Neural crest cell (in vitro differentiated cells): ENCODE data around the gene CDC123. TPM values are rescaled to one million over a fixed set of nuclear protein-coding genes. Genes with fewer than 3 reads are reported as not detected.
"Not testable (repeated sequence)": the region's sequence is repeated elsewhere in the genome, so short reads cannot be mapped to it uniquely, and the experiment has no call there.

ENCODE experiments used
- DNase-seq: peaks from one replicate; pipeline ENCODE4 v3.0.0; 2021; ENCODE audit warnings: low read depth, mixed read lengths, low spot score
- H3K27ac Mint-ChIP-seq: one replicate; pipeline ENCODE4 v1.8.0; 2021; ENCODE audit warnings: mild to moderate bottlenecking, mixed read lengths; ENCODE audit not compliant: unreplicated experiment
- H3K27me3 Mint-ChIP-seq: 2 replicates; pipeline ENCODE4 v1.8.0; 2021; ENCODE audit warnings: low read depth, mild to moderate bottlenecking, mixed read lengths
- H3K36me3 Mint-ChIP-seq: 2 replicates; pipeline ENCODE4 v1.8.0; 2021; ENCODE audit warnings: low read depth, mild to moderate bottlenecking, mixed read lengths
- H3K4me1 Mint-ChIP-seq: 2 replicates; pipeline ENCODE4 v1.8.0; 2021; ENCODE audit warnings: mixed read lengths
- H3K4me3 Mint-ChIP-seq: one replicate; pipeline ENCODE4 v1.8.0; 2021; ENCODE audit warnings: mild to moderate bottlenecking, mixed read lengths
- H3K9me3 Mint-ChIP-seq: 2 replicates; pipeline ENCODE4 v1.8.0; 2021; ENCODE audit warnings: mixed read lengths
- CTCF ChIP-seq: fragments of 200-600 bp; sonication (generic); conservative IDR thresholded peaks from 2 replicates; pipeline ENCODE4 v1.5.0; 2021; ENCODE audit warnings: antibody characterized with exemption, mild to moderate bottlenecking
- total RNA-seq: library from RNA; stranded (reverse); gene quantifications from 2 replicates; pipeline ENCODE4 v1.2.1, GENCODE V29; 2021

Gene CDC123
- total RNA-seq, 1 donor from 2014 or later, result 111 TPM

- H3K4me3 Mint-ChIP-seq, result no peak overlapping the region
- DNase-seq, result no peak
- no peaks in the 10 kb centered on the region for H3K9me3 Mint-ChIP-seq
- no peaks in the 10 kb centered on the region for H3K4me1 Mint-ChIP-seq
- no peak for TF ChIP-seq CTCF
- H3K36me3 Mint-ChIP-seq, result peaks cover 8% of the 10 kb centered on the region
- no peak overlapping the region for H3K27ac Mint-ChIP-seq
- no peaks in the 10 kb centered on the region for H3K27me3 Mint-ChIP-seq
Observed at GRCh38 chr10:12237265-12238220, 41.6 kb downstream of the CDC123 start.

- H3K9me3 Mint-ChIP-seq, result no peaks in the 10 kb centered on the region
- no peak overlapping the region for H3K27ac Mint-ChIP-seq
Observed at GRCh38 chr10:12238821-12239220, 42.8 kb downstream of the CDC123 start.

GRCh38 chr10:12241810-12242529, 46.0 kb downstream of the CDC123 start:
- no peaks in the 10 kb centered on the region for H3K27me3 Mint-ChIP-seq
- H3K4me3 Mint-ChIP-seq, result no peak overlapping the region
- H3K4me1 Mint-ChIP-seq, result no peaks in the 10 kb centered on the region
- H3K9me3 Mint-ChIP-seq, result no peaks in the 10 kb centered on the region
- no peak for TF ChIP-seq CTCF
- peaks cover 9% of the 10 kb centered on the region for H3K36me3 Mint-ChIP-seq
- DNase-seq, result no peak
- peak overlapping the region; percentile 83 for H3K27ac Mint-ChIP-seq

More at GRCh38 chr10:12238821-12239220, 42.8 kb downstream of the CDC123 start:
- H3K4me1 Mint-ChIP-seq, result no peaks in the 10 kb centered on the region
- H3K27me3 Mint-ChIP-seq, result no peaks in the 10 kb centered on the region
- peaks cover 8% of the 10 kb centered on the region for H3K36me3 Mint-ChIP-seq
- DNase-seq, result no peak
- H3K4me3 Mint-ChIP-seq, result no peak overlapping the region
- no peak for TF ChIP-seq CTCF

- no peaks in the 10 kb centered on the region for H3K4me1 Mint-ChIP-seq
- peaks cover 10% of the 10 kb centered on the region for H3K36me3 Mint-ChIP-seq
- H3K4me3 Mint-ChIP-seq, result no peak overlapping the region
- TF ChIP-seq CTCF, result no peak
- no peak overlapping the region for H3K27ac Mint-ChIP-seq
- no peaks in the 10 kb centered on the region for H3K27me3 Mint-ChIP-seq
- no peak for DNase-seq
- H3K9me3 Mint-ChIP-seq, result no peaks in the 10 kb centered on the region
Observed at GRCh38 chr10:12243864-12244620, 48.1 kb downstream of the CDC123 start.

- Mint-ChIP-seq H3K9me3 (no peaks in the 10 kb centered on the region), H3K27me3 (no peaks in the 10 kb centered on the region), H3K27ac (no peak overlapping the region), H3K36me3 (peaks cover 12% of the 10 kb centered on the region), H3K4me1 (peaks cover 4% of the 10 kb centered on the region), H3K4me3 (no peak overlapping the region)
- no peak for TF ChIP-seq CTCF
- DNase-seq, result no peak
Observed at GRCh38 chr10:12250181-12250580, 54.2 kb downstream of the CDC123 start.

GRCh38 chr10:12250702-12251101, 54.7 kb downstream of the CDC123 start:
- not testable (repeated sequence) for H3K27ac Mint-ChIP-seq, DNase-seq, H3K4me3 Mint-ChIP-seq, H3K27me3 Mint-ChIP-seq, H3K4me1 Mint-ChIP-seq, H3K9me3 Mint-ChIP-seq
- peaks cover 12% of the 10 kb centered on the region for H3K36me3 Mint-ChIP-seq
